Measurements from ENCODE around the gene SLC16A3. TPM values are rescaled to one million over a fixed set of nuclear protein-coding genes. Genes with fewer than 3 reads are reported as not detected.

The SLC16A3 gene
- total and polyA plus RNA-seq, 2 of the 8 experiments (the other 6 are each of a cell fraction or from before 2014, with no cell fraction given): 3.8 to 8.7 TPM

DNA sequence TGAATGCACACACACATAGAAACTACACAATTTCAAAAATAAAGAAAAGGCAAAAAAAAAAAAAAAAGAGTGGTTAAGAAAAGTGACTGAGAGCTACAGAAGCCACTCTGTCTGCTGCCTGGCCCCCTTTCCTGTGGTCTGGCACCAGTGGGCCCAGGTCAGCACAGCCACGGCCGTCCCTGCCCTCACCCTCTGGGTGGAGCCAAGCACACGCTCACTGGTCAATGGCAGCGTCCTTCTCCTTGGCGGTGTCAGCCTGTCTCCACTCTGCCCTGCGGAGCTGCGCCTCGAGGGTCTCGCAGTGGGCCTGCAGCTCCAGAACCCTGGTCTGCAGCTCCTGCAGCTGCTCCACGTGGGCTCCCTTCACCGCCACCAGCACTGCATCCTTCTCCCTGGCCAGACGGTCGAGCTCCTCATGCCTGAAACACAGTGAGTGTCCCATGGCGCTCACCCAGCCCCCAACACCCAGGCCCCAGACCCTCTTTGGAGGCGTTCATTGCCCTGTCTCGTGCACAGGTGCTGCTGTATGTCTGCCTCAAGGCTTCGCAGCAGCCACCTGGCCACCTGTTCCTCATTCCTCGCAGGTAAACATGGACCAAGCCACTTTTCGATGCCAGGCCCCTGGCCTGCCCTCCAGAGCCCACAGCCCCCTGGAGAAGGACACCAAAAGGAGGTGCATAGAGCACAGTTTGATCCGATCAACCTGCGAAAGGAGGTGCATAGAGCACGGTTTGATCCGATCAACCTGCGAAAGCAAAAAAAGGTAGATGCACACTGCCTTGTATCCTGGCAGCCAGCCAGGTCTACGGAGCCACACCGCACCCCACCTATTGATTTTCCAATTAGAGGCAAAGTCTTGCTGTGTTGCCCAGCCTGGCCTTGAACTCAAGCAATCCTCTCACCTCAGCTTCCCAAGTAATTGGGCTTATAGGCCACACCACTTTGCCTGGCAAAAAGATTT, 40.6 kb upstream of the SLC16A3 start:
- no peak overlapping the region for H2BK5ac ChIP-seq (ENCODE audit: low read depth, low read length)
- no peak overlapping the region for H3K23ac ChIP-seq (ENCODE audit: insufficient read length)
- no peaks in the 10 kb centered on the region for H3K9me3 ChIP-seq (ENCODE audit: insufficient read depth in 2 of 2, low read depth in 1 of 2, low read length in 1 of 2)
- H2BK20ac ChIP-seq (ENCODE audit: low read length): no peak overlapping the region
- H3K23me2 ChIP-seq (ENCODE audit: low read depth, low read length): no peaks in the 10 kb centered on the region
- no peak overlapping the region for H2AK5ac ChIP-seq (ENCODE audit: low read depth, low read length)
- H3K4me2 ChIP-seq (ENCODE audit: insufficient read depth in 1 of 2, low read depth in 2 of 2, low read length in 2 of 2): no peak overlapping the region
- DNase-seq (ENCODE audit: low read depth in 1 of 2, low spot score in 2 of 2): no peak
- TF ChIP-seq, protein P1, sequence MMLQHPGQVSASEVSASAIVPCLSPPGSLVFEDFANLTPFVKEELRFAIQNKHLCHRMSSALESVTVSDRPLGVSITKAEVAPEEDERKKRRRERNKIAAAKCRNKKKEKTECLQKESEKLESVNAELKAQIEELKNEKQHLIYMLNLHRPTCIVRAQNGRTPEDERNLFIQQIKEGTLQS (IDR thresholded peaks at IDR 0.05; ENCODE audit: insufficient read depth, low read depth, low read length): no peak
- TF ChIP-seq KDM4A (IDR thresholded peaks at IDR 0.05; ENCODE audit: low read depth, low read length, severe bottlenecking) (no peak), EZH2 (IDR thresholded peaks at IDR 0.05; ENCODE audit: low read depth, low read length, severe bottlenecking) (no peak), KDM5A (IDR thresholded peaks at IDR 0.05; ENCODE audit: low read length) (no peak), CBX5 (IDR thresholded peaks at IDR 0.05; ENCODE audit: low read depth, low read length) (no peak), POLR2AphosphoS5 (IDR thresholded peaks at IDR 0.05; ENCODE audit: low read depth, low read length) (no peak), CTBP2 (IDR thresholded peaks at IDR 0.05; ENCODE audit: borderline replicate concordance, insufficient read depth, insufficient read length, low read length) (no peak)
- H3K36me3 ChIP-seq (ENCODE audit: control insufficient read depth in 2 of 4, insufficient read depth in 4 of 4, low read length in 3 of 4): no peaks in the 10 kb centered on the region; a peak in 2 of 8 replicates
- no peak overlapping the region for H4K8ac ChIP-seq (ENCODE audit: extremely low read depth, insufficient read depth, low read length)
- no peak overlapping the region for H2AFZ ChIP-seq (ENCODE audit: low read length)
- no peak overlapping the region for H3K4me3 ChIP-seq (ENCODE audit: extremely low read depth in 1 of 4, insufficient read depth in 2 of 4, low read depth in 3 of 4, low read length in 4 of 4)
- POLR2A ChIA-PET (ENCODE audit: partially characterized antibody): no interaction called here
- no peaks in the 10 kb centered on the region for H3K79me2 ChIP-seq (ENCODE audit: control insufficient read depth in 1 of 2, insufficient read depth in 2 of 2, low read length in 2 of 2)
- CTCF ChIA-PET (ENCODE audit: partially characterized antibody): interaction anchor here (0.7 to 1.2 kb wide), 4 partner anchors 46 to 265 kb away, joined by 3 to 5 read pairs (median 3); no protein-coding TSS in a partner anchor
- H2BK15ac ChIP-seq (ENCODE audit: low read length): no peak overlapping the region
- 91% methylated on average over 26 of the region's 26 CpGs; no CpG with 5 or more reads in 1 of the 2 experiments for WGBS, 2 experiments (ENCODE audit: extremely low coverage in 1 of 2, insufficient coverage in 1 of 2, insufficient read length in 1 of 2, insufficient replicate concordance in 2 of 2, low coverage in 1 of 2, low lambda C conversion rate in 2 of 2, missing lambda C conversion rate in 1 of 2)
- no peaks in the 10 kb centered on the region for H3K4me1 ChIP-seq (replicated peaks in 1 of 4; ENCODE audit: control insufficient read depth in 3 of 4, insufficient read depth in 4 of 4, low read length in 3 of 4)
- no peak overlapping the region for H3K4ac ChIP-seq (replicated peaks; ENCODE audit: insufficient read length, low read depth, low read length)
- H3K18ac ChIP-seq (ENCODE audit: extremely low read depth, low read length): no peak overlapping the region
- H3K9ac ChIP-seq (replicated peaks in 1 of 4; ENCODE audit: extremely low read depth in 1 of 4, low read depth in 3 of 4, low read length in 3 of 4): no peak overlapping the region
- H3K56ac ChIP-seq (replicated peaks; ENCODE audit: insufficient read length, low read depth, low read length): no peak overlapping the region
- no peaks in the 10 kb centered on the region for H3K79me1 ChIP-seq (ENCODE audit: low read depth, low read length)
- peaks cover 2 to 12% of the 10 kb centered on the region in 2 experiments for H4K20me1 ChIP-seq (replicated peaks in 1 of 2; ENCODE audit: control insufficient read depth in 1 of 2, insufficient read depth in 2 of 2, low read length in 2 of 2)
- no peak overlapping the region for H4K91ac ChIP-seq (replicated peaks; ENCODE audit: insufficient read length, low read length)
- no peak overlapping the region for H2BK12ac ChIP-seq (ENCODE audit: low read depth, low read length)
- no peak overlapping the region for H2BK120ac ChIP-seq (replicated peaks; ENCODE audit: low read depth, low read length)
- no peak for FAIRE-seq
- no peak overlapping the region for H3K27ac ChIP-seq (ENCODE audit: low read depth, low read length)
- no peak overlapping the region for H3K14ac ChIP-seq (ENCODE audit: insufficient read length)
- H4K5ac ChIP-seq (ENCODE audit: insufficient read length, low read depth, low read length): no peak overlapping the region
- H3K27me3 ChIP-seq (replicated peaks in 1 of 4; ENCODE audit: control insufficient read depth in 3 of 4, extremely low read depth in 1 of 4, insufficient read depth in 3 of 4, low read length in 3 of 4): no peaks in the 10 kb centered on the region

All from H1 (cell line).